Activated CD8-positive, alpha-beta memory T cell treated with anti-CD3 and anti-CD28 coated beads, Interleukin-2, amount 50 U/mL, for 1 hour (primary cell): ENCODE results near the gene NLRP8.
"Not testable (repeated sequence)": the region's sequence is repeated elsewhere in the genome, so short reads cannot be mapped to it uniquely, and the experiment has no call there.

Experiments used
- DNase-seq: peaks from one replicate; pipeline ENCODE4 v3.0.0-alpha.2; 2020; ENCODE audit errors: extremely low read depth

NLRP8 gene

GRCh38 chr19:55947532-55947931 is at the start of gene NLRP8:
Gene NLRP8 (plus strand): TSS chr19:55947832.
- DNase-seq: no peak

- DNase-seq: no peak
Measured at GRCh38 chr19:55898911-55899310, 48.7 kb upstream of the NLRP8 start.

GRCh38 chr19:55901369-55902079 is 46.1 kb upstream of the NLRP8 start:
- DNase-seq: no peak

- no peak for DNase-seq
Measured at GRCh38 chr19:55902080-55902751, 45.4 kb upstream of the NLRP8 start.

- no peak for DNase-seq
Measured at GRCh38 chr19:55907286-55907685, 40.3 kb upstream of the NLRP8 start.

DNA sequence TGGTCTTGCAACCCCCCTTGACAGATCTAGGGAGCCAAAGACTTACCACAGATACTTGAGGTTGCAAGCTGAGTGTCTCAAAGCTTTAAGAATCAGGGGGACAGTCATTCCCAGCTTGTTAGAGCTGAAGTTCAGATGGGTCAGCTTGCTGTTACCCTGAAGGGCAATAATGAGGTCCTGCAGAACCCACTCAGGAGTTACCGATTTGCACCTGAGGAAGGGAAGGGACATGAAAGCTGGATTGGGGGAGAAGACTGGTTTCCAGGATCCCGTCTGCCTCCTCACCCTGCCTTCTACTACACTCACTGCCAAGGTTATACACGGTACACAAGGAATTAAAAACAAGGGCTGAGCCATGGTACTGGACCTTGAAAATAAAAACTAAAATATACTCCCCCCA is 39.9 kb upstream of the NLRP8 start:
- DNase-seq: no peak

GRCh38 chr19:55909801-55910200 is 37.8 kb upstream of the NLRP8 start:
- DNase-seq: no peak

- no peak for DNase-seq
Measured at GRCh38 chr19:55912916-55913315, 34.7 kb upstream of the NLRP8 start.

DNA sequence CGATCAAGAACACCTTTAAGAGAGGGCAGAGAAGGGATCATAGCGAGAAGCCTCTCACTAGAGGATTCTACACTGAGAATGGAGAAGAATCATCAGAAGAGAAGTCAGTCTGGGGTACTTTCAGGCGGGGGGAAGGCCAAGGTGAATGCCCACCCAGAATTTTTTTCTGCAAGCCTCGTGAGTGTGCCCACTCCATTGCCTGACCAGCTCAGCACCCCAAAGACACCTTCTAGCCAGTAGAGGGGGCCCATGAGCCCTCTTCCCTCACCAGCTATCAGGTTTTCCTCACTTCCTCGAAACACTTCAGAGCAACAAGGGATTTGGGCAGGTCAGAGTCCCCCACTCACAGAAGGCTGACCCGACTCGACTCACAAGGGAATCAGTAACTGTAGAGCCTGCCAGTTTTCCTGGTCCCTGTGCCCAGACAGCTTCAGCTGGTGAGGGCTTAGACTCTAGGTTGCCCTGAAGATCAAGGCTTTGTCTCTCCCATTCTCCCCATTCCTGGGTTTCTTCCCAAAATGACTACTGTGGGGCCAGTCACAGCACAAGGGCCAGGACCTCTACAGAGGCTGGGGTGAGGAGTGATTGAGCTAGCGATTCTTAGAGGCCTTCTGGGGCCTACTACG is 33.9 kb upstream of the NLRP8 start:
- DNase-seq: no peak

GRCh38 chr19:55923556-55923955 is 24.1 kb upstream of the NLRP8 start:
- DNase-seq: no peak

- no peak for DNase-seq
Measured at GRCh38 chr19:55927991-55928390, 19.6 kb upstream of the NLRP8 start.

GRCh38 chr19:55929258-55929657 is 18.4 kb upstream of the NLRP8 start:
- DNase-seq: not testable (repeated sequence)

- DNase-seq: no peak
Measured at GRCh38 chr19:55930996-55931515, 16.6 kb upstream of the NLRP8 start.

DNA sequence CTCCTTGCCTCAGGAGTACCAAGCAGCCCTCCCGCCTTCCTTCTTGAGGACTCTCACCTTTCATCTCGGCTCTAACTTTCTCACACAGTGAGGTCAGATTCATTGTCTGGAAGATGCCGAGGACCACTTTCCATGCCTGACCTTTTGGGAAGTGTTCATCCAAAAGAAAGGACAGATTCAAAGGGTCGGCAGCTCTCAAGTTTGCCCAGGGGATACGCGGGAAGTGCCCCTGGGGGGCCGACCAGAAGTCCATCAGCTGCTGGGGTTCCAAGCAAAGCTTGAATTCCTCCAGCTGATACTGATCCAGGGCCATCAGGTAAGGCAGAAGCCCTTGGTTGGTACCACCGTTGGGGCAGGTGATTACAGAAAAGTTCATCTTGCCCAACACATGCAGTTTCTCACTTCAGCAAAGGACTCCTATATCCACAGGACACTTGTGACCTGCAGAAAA is 15.7 kb upstream of the NLRP8 start, which contains the start of gene NLRP13:
NLRP13 (minus strand) TSS at position 401 of the 451 bp plus-strand sequence; CDS start at position 376, 25 bp downstream.
- DNase-seq: no peak

DNA sequence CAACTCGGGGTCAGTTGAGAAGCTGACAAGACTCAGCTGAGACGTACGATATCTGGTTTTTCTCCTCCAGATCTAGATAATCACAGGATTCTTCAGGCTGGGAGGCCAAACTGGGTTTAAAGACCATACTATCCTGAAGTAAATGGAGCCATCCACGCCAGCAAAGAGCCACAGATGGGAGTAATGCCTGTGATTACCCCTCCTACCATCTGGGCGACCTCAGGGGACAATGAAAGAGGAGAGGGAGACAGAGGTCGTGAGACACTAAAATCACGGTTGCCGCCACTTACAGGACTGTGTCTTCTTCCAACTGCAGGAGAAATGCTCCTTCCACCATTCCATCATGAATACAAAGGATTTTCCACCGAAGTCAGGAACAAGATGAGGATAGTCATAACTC is 12.4 kb upstream of the NLRP8 start:
- DNase-seq: no peak

GRCh38 chr19:55939206-55939605 is 8.4 kb upstream of the NLRP8 start:
- no peak for DNase-seq

GRCh38 chr19:55940306-55940705 is 7.3 kb upstream of the NLRP8 start:
- DNase-seq: no peak

DNA sequence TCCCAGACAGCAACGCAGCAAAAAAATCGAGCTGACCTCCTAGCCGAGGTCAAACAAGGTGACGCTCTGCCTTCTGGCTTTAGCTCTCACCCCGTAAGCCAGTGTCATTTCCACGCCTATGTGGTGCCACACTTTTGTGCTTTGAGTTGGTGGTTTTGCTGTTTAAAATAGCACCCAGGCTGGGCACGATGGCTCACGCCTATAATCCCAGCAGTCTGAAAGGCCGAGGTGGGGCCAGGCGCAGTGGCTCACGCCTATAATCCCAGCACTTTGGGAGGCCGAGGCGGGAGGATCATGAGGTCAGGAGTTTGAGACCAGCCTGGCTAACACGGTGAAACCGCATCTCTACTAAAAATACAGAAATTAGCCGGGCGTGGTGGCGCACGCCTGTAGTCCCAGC is 2.9 kb downstream of the NLRP8 start:
- DNase-seq: not testable (repeated sequence)

GRCh38 chr19:55956431-55956830 is 8.8 kb downstream of the NLRP8 start:
- DNase-seq: no peak

GRCh38 chr19:55958356-55958755 is 10.7 kb downstream of the NLRP8 start:
- no peak for DNase-seq

DNA sequence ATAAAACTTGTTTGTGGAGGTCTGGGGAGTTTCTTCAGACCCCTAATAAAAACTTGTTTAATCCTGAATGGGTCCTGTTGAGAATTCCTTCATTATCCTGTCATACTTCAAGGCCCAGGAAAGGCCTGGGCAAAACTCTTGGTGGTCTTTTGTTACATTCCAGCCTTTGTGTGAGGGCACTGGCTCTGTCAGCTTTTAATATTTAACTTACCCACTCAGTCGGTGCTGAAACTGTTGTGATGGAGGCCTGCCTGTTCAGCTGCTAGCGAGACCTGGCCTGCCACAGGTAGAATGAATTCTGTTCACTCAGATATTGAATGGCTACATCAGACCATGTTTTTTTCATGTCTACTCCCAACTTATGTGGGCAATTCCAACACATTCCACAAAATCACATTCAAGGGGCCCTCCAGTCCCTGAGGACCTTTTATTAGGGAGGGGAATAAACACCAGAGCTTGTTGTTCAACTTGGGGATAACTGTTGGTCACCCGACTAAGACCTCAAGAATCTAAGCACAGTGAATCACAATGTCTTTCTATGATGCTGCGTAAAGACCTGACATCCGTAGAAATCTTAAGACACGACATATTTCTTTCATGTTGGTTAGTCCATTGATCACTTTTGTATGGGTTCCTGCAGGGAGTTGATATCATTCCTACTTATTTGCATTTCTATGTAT is 12.5 kb downstream of the NLRP8 start:
- DNase-seq: no peak

DNA sequence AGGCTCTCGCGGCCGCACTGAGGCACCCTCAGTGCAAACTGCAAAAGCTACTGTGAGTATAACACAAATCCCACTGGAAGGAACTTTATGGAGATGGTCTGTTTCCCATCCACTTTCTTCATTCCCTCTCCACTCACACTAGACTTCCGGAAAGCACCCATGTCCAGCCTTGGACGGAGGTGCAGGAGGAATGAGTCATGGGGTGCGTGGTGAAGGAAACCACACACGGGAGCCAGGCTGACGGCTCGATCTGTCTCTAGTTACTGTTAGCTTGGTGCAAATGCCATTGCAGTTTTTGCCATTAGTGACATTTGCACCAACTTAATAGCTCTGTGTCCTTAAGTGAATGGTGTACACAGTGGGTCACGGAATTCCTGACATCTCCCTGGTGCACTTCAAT is 14.6 kb downstream of the NLRP8 start:
- DNase-seq: no peak
